ENCODE data around the gene NTN1. TPM values are rescaled to one million over a fixed set of nuclear protein-coding genes. Genes with fewer than 3 reads are reported as not detected.
A peak's percentile ranks its signal among the peaks of the same experiment; 100 is the strongest.
"Not testable (repeated sequence)": the region's sequence is repeated elsewhere in the genome, so short reads cannot be mapped to it uniquely, and the experiment has no call there.

Gene NTN1
- total RNA-seq, 2 donors from 2014 or later, result 0.10 to 0.20 TPM

DNA sequence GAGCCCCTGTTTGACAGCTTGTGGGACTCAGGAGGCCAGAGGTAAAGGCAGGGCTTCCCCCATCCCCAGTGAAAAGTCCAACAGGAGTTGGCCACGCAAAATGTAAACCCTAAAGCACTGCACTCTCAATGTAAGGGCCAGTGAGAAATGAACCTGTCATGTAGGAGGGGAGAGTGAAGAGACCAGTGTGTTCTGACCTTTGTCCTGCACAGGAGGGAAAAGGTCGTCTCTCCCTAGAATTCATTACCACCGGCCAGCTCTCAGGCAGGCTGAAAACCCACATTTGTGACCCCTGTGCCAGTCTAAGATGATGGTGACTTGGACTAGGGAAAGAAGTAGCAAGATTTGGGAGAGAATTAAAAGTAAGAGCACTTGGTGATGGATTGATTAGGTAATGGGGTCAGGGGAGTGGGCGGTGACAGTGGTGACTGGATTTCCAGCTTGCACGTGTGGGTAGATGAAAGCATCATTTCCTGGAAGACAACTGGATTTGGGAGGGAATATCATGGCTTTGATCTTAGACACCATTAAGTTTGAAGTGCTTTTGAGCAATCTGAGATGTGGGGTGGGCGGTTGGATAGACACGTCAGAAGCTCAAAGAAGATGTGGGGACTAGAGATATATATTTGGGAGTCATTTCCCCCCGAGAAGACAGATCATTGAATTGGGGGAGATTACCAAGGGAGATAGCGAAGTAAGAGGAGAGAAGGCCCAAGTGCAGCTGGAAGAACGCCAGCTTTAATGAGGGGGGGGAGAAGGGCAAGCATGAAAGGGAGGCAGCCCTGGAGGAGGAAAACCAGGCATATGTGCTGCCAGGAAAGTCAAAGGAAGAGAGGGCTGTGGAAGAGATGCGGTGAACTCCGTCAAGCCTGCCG is 119.5 kb downstream of the NTN1 start:
- no peak overlapping the region for H3K4me3 Mint-ChIP-seq
- no peaks in the 10 kb centered on the region for H3K4me1 Mint-ChIP-seq (ENCODE audit: low read depth in 2 of 2)
- no peak for DNase-seq (ENCODE audit: low spot score)
- no peaks in the 10 kb centered on the region for H3K36me3 Mint-ChIP-seq
- H3K27me3 Mint-ChIP-seq, result no peaks in the 10 kb centered on the region
- H3K9me3 Mint-ChIP-seq, result no peaks in the 10 kb centered on the region
- ATAC-seq, result no peak
- H3K27ac Mint-ChIP-seq, result no peak overlapping the region

DNA sequence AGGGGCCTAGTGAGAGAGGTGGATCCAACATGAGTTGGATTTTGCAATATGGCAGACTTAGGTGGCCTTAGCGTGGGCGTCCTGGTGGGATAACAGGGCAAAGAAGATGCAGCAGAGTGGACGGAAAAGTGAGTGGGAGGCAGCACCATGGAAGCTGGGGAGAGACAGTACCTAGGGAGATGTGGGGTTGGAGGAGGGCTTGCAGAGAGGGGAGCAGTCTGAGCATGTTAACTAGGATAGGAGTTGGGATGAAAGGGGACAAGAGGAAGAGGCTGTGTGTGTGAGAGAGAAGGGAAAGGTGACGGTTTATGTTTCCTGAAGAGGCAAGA is 120.1 kb downstream of the NTN1 start:
- Mint-ChIP-seq H3K9me3 (no peaks in the 10 kb centered on the region), H3K36me3 (no peaks in the 10 kb centered on the region), H3K4me3 (no peak overlapping the region), H3K27me3 (no peaks in the 10 kb centered on the region), H3K4me1 (ENCODE audit: low read depth in 2 of 2) (no peaks in the 10 kb centered on the region), H3K27ac (no peak overlapping the region)
- DNase-seq (ENCODE audit: low spot score) (no peak), ATAC-seq (no peak)

DNA sequence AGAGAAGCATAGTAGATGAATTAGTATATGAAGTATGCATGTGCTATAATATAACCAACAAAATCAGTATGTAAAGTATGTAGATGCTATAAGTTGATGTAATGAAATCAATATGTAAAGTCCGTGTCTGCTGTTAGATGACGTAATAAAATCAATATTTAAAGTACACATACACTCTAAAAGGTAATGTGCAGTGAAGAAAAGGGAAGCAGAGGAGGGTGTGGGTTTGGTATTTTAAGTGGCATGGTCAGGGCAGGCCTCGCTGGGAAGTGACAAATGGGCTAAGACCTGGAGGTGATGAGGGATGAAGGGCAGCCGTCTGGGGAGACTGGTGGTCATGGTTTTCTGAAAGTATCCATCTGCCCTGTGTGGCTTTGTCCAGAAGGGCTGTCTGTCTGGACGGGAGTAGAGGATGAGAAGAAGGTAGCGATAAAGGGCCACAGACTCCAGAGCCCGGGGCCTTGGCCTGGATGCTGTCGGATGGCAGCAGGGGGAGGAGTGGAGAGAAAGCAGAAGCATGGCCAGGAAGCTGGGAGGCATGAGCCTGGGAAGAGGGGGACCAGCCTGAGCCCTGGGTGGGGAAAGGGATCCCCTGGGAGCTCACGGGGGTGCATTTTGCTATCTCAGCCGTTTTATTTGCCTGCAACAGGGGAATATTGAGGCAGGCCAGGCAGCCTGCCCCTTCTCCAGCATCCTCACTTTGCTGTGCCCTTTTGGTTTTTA is 121.6 kb downstream of the NTN1 start:
- H3K27ac Mint-ChIP-seq, result no peak overlapping the region
- ATAC-seq, result no peak
- no peak for DNase-seq (ENCODE audit: low spot score)
- no peaks in the 10 kb centered on the region for H3K36me3 Mint-ChIP-seq
- H3K4me3 Mint-ChIP-seq, result no peak overlapping the region
- H3K9me3 Mint-ChIP-seq, result no peaks in the 10 kb centered on the region
- H3K27me3 Mint-ChIP-seq, result no peaks in the 10 kb centered on the region
- no peaks in the 10 kb centered on the region for H3K4me1 Mint-ChIP-seq (ENCODE audit: low read depth in 2 of 2)

DNA sequence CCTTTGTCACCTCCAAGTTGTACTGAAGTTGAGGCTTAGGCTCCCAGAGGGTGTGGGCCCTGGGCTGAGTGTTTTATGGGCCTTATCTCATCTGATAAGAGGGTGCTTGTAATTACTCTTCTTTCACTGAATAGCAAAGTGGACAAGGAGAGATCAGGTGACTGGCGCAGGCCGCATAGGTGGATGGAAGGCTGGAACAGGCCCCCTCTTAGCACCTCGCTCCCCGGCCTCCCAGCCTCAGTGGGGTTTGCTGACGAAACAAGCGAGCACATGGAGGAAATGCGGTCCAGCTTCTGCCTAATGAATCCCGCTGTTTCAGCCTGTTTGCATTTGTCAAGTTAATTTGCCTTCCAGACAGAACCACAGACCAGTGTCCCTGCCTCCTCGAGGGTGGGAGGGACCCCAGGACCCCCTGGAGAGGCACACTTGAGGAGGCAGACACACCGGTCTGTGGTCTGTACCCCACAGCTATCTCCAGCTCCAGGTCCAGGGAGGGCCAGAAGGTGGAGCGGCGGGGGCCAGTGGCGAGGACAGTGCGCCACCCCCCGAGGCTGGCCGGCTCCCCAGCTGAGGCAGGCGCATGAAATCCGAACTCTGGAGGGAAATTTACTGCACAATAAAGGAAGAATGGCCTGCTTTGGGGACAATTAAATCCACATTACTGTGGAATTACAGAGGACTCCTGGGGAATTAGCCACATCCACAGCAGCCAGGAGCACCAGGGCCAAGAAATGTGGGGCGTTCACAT is 123.4 kb downstream of the NTN1 start:
- Mint-ChIP-seq H3K4me1 (ENCODE audit: low read depth in 2 of 2) (no peaks in the 10 kb centered on the region), H3K27me3 (peaks cover 5 to 8% of the 10 kb centered on the region in 2 donors), H3K4me3 (no peak overlapping the region), H3K36me3 (no peaks in the 10 kb centered on the region), H3K27ac (no peak overlapping the region), H3K9me3 (no peaks in the 10 kb centered on the region)
- DNase-seq (ENCODE audit: low spot score), result no peak
- no peak for ATAC-seq

DNA sequence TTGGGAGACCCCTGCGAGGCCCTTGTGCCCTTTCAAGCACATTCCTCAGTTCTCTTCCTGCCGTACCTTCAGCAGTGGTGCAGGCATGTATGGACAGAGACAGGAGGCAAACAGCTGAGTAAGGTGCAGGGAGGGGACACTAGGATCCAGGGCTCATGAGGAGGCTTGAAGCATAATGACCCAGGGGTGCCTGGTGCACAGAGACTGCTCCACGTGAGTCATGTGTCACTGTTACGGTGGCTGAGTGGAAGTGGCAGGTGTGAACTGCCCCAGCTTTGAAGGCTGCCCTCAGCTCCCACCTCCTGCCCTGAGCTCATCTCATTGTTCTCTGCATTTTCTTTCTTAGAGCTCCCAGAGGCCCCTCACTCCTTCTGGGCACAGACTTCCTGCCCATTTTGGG is 124.8 kb downstream of the NTN1 start:
- ATAC-seq (peak in 1 of 2 donors; percentile 26), DNase-seq (ENCODE audit: low spot score) (no peak)
- no peaks in the 10 kb centered on the region for H3K4me1 Mint-ChIP-seq (ENCODE audit: low read depth in 2 of 2)
- no peak overlapping the region for H3K27ac Mint-ChIP-seq
- H3K4me3 Mint-ChIP-seq, result no peak overlapping the region
- no peaks in the 10 kb centered on the region for H3K36me3 Mint-ChIP-seq
- no peaks in the 10 kb centered on the region for H3K9me3 Mint-ChIP-seq
- H3K27me3 Mint-ChIP-seq, result peaks cover 7 to 8% of the 10 kb centered on the region in 2 donors

DNA sequence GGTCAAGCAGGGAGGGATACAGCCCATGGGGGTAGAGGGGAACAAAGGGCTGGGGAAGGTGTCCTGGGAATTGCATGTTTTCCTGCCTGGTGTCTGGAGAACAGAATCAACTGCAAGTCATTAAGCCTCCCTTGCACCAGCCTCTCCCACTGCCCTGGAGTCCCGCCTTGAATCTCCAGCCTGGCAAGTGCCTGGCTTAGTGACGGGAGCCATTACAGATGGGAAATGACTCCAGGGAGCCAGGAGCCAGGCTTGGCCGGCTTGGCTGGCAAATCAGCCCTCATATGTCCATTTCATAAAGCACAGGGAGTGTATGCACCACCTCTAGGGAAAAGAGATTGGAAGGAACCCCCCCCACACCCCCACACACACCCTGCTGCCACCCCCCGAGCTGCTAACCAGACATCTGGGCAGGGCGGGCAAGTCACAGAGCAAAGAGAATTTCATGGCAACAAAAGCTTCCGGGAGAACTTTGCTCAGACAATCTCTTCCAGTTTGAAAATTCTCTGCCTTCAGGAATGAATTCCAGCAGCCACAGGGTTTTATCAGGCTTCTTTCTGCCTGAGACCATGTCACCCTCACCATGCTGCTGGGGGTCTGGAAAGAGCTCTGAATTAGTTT is 127.7 kb downstream of the NTN1 start:
- H3K9me3 Mint-ChIP-seq, result no peaks in the 10 kb centered on the region
- H3K27me3 Mint-ChIP-seq, result peaks cover 7 to 8% of the 10 kb centered on the region in 2 donors
- no peaks in the 10 kb centered on the region for H3K36me3 Mint-ChIP-seq
- DNase-seq (ENCODE audit: low spot score) (no peak), ATAC-seq (no peak)
- no peak overlapping the region for H3K27ac Mint-ChIP-seq
- H3K4me3 Mint-ChIP-seq, result no peak overlapping the region
- H3K4me1 Mint-ChIP-seq (ENCODE audit: low read depth in 2 of 2), result no peaks in the 10 kb centered on the region

DNA sequence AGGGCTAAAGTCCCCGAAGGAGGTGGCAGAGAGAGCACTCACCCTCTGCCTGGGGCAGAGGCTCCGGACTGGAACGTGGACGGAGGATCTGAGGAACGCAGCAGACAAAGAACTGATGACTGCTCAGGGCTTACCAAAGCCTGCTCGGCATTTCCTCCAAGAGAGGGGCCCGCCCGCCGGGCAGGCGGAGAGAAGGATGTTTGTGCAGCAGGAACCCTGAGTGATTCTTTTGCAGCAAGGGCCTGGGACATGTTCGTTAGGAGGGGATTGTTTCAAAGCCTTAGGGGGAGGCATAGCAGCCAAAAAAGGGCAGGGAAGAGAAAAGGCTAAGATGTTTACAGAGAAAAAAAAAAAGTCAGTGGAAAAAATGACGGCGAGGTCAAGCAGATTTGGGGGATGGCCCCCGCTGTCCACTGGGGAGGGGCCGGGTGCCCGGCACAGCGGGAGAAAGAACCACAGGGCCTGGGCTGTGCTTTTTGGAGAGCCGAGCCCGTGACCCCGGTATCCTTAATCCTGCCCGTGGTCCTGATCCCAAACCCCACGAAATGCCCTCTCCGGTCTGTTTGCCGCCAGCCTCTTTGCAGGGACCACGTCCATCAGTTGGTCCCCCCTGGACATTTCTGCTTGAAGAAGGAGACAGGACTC is 129.3 kb downstream of the NTN1 start:
- H3K27ac Mint-ChIP-seq, result no peak overlapping the region
- H3K36me3 Mint-ChIP-seq, result no peaks in the 10 kb centered on the region
- no peaks in the 10 kb centered on the region for H3K4me1 Mint-ChIP-seq (ENCODE audit: low read depth in 2 of 2)
- peaks cover 7 to 8% of the 10 kb centered on the region in 2 donors for H3K27me3 Mint-ChIP-seq
- no peak overlapping the region for H3K4me3 Mint-ChIP-seq
- DNase-seq (ENCODE audit: low spot score), result no peak
- ATAC-seq, result no peak
- H3K9me3 Mint-ChIP-seq, result no peaks in the 10 kb centered on the region

DNA sequence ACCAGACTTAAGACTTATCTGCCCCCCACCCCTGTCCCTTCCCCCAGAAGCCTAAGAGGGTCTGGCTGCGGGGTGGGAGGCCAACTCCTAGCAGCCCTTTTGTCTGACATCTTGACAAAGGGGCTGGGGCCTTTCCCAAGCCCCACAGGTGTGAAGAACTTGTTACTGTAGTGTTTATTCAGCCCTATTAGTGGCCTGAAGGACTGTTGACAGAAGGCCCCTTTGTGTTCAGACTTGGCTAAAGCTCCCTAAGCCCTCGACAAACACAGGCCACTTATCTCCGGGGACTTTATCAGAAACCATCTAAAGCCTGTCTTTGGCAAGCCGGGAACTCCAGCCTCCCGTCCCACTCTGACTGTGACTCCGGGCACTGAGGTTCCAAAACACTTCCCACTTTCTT is 129.8 kb downstream of the NTN1 start:
- Mint-ChIP-seq H3K4me1 (ENCODE audit: low read depth in 2 of 2) (no peaks in the 10 kb centered on the region), H3K27ac (no peak overlapping the region), H3K4me3 (no peak overlapping the region), H3K9me3 (no peaks in the 10 kb centered on the region), H3K27me3 (peaks cover 7 to 8% of the 10 kb centered on the region in 2 donors), H3K36me3 (no peaks in the 10 kb centered on the region)
- DNase-seq (ENCODE audit: low spot score), result no peak
- no peak for ATAC-seq

DNA sequence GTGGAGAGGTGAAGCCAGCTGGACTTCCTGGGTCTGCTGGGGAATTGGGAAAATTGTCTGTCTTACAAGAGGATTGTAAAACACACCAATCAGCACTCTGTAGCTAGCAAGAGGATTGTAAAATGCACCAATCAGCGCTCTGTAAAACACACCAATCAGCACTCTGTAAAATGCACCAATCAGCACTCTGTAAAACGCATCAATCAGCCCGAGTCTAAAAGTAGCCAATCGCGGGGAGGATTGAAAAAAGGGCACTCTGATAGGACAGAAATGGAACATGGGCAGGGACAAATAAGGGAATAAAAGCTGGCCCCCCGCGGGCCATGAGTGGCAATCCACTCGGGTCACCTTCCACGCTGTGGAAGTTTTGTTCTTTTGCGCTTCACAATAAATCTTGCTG is 130.4 kb downstream of the NTN1 start:
- not testable (repeated sequence) for H3K9me3 Mint-ChIP-seq; H3K36me3 Mint-ChIP-seq; H3K27ac Mint-ChIP-seq; ATAC-seq; H3K4me1 Mint-ChIP-seq (ENCODE audit: low read depth in 2 of 2); H3K27me3 Mint-ChIP-seq; DNase-seq (ENCODE audit: low spot score); H3K4me3 Mint-ChIP-seq

DNA sequence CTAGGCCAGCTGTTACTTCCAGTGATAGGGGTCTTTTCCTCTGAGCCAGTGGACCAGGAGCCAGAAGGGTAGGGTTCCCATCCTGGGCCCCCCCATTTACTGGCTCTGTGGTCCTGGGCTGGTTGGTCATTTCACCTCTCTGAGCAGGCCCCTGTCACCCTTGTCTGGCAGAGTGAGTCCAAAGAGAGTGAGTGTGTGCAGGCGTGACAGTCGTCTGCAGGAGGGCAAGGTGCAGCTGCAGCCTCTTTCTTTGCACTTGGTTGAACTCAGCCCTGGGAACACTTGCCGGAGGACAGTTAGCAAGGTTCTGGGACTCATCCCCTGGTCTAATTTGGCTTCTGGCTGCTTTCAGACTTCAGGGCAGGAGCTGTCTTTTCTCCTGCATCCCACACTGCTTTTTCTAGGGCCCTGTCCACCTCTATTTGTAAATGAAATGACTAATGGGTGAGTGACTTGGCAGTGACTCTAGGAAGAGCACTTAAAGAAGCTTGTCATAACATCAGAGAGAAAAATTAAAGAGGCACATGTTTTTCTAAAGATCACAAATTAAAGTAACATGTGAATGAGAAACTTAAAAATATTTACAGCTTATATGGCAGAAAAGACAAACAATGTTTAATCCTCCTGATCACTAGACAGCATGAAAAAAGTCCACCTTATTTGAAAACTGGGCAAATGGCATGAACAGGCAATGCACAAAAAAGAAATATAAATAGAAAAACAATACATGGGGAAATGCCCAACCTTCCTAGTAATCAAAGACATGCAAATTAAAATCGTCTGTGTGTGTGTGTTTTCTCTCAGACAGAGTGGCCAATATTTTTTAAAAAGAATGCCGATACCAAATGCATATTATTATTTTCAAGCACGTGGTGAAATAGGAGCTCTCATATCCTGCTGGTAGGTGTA is 137.5 kb downstream of the NTN1 start:
- no peaks in the 10 kb centered on the region for H3K9me3 Mint-ChIP-seq
- no peak for ATAC-seq
- H3K4me3 Mint-ChIP-seq, result no peak overlapping the region
- H3K36me3 Mint-ChIP-seq, result no peaks in the 10 kb centered on the region
- H3K4me1 Mint-ChIP-seq (ENCODE audit: low read depth in 2 of 2), result no peaks in the 10 kb centered on the region
- H3K27ac Mint-ChIP-seq, result no peak overlapping the region
- DNase-seq (ENCODE audit: low spot score), result no peak
- H3K27me3 Mint-ChIP-seq, result peaks cover 0 to 5% of the 10 kb centered on the region in 2 donors

DNA sequence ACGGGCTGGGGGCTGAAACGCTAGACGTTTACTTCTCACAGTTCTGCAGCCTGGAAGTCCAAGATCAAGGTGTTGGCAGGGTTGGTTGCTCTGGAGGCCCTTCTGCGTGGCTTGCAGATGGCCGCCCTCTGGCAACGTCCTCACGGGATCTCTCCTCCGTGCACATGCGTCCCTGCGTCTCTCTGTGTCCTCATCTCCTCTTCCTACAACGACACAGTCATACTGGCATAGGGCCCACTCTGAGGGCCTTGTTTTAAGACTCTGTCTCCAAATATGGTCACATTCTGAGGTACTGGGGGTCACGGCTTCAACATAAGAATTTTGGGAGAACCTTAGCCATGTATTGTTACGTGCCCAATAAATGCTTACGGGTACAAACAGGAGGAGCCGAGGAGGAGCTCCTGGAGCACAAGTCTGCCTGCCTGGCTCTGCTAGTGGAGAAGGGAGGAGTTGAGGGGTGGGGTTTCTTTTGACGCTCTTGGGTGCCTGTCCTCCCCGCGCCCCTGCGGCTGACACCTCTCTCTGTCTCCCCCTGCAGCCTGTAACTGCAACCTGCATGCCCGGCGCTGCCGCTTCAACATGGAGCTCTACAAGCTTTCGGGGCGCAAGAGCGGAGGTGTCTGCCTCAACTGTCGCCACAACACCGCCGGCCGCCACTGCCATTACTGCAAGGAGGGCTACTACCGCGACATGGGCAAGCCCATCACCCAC is 141.1 kb downstream of the NTN1 start:
- DNase-seq (ENCODE audit: low spot score) (no peak), ATAC-seq (no peak)
- Mint-ChIP-seq H3K27ac (no peak overlapping the region), H3K36me3 (no peaks in the 10 kb centered on the region), H3K27me3 (peaks cover 0 to 5% of the 10 kb centered on the region in 2 donors), H3K4me1 (ENCODE audit: low read depth in 2 of 2) (no peaks in the 10 kb centered on the region), H3K4me3 (no peak overlapping the region), H3K9me3 (no peaks in the 10 kb centered on the region)

DNA sequence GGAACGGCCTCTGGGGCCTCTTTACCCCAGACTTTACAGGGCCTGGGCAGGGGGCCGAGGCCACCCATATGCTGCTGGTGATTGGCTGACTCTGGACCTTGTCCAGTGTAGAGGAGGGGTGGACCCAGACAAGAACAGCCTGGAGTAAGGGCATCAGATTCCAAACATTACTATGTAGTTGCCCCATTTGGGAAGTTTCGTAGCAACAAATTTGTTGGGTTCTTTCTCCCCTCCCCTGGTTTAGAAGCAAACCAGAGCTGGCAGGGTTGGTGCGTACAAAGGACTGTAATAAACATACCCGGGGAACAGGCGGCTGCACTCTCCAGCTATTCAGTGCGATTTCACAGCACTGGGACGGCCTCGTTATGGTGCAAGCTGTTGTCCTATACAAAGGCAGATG is 145.5 kb downstream of the NTN1 start:
- no peak for DNase-seq (ENCODE audit: low spot score)
- Mint-ChIP-seq H3K27ac (no peak overlapping the region), H3K9me3 (no peaks in the 10 kb centered on the region), H3K27me3 (peaks cover 7 to 11% of the 10 kb centered on the region in 2 donors), H3K36me3 (no peaks in the 10 kb centered on the region), H3K4me3 (no peak overlapping the region), H3K4me1 (ENCODE audit: low read depth in 2 of 2) (no peaks in the 10 kb centered on the region)
- no peak for ATAC-seq

Measured in natural killer cell treated with Interleukin-12 subunit alpha and Interleukin-12 subunit beta and Interleukin-15 and Interleukin-18, amount 100 ng/mL, for 72 hours (primary cell).